ENCODE data around the gene PCBP3. TPM values are rescaled to one million over a fixed set of nuclear protein-coding genes. Genes with fewer than 3 reads are reported as not detected.
A peak's percentile ranks its signal among the peaks of the same experiment; 100 is the strongest.

Gene PCBP3
- total RNA-seq, 1 donor from 2014 or later, result not detected

GRCh38 chr21:45922648-45923047, 279.1 kb downstream of the PCBP3 start:
- Mint-ChIP-seq H3K4me1 (peaks cover 2% of the 10 kb centered on the region), H3K36me3 (ENCODE audit: low read depth) (no peaks in the 10 kb centered on the region), H3K27ac (no peak overlapping the region), H3K4me3 (no peak overlapping the region), H3K27me3 (no peaks in the 10 kb centered on the region), H3K9me3 (no peaks in the 10 kb centered on the region)
- CTCF ChIA-PET, result interaction anchor here (1.0 kb wide), 1 partner anchor 630 kb away, joined by 4 read pairs; no protein-coding TSS in a partner anchor
- no peak for ATAC-seq (ENCODE audit: low read depth)
- no peak for DNase-seq
- TF ChIP-seq, protein P1, sequence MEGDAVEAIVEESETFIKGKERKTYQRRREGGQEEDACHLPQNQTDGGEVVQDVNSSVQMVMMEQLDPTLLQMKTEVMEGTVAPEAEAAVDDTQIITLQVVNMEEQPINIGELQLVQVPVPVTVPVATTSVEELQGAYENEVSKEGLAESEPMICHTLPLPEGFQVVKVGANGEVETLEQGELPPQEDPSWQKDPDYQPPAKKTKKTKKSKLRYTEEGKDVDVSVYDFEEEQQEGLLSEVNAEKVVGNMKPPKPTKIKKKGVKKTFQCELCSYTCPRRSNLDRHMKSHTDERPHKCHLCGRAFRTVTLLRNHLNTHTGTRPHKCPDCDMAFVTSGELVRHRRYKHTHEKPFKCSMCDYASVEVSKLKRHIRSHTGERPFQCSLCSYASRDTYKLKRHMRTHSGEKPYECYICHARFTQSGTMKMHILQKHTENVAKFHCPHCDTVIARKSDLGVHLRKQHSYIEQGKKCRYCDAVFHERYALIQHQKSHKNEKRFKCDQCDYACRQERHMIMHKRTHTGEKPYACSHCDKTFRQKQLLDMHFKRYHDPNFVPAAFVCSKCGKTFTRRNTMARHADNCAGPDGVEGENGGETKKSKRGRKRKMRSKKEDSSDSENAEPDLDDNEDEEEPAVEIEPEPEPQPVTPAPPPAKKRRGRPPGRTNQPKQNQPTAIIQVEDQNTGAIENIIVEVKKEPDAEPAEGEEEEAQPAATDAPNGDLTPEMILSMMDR (IDR thresholded peaks at IDR 0.05), result no peak
- intact Hi-C loops (cut with micrococcal nuclease), result loop anchor here (2.0 to 5.0 kb wide), 2 partner anchors 444 to 770 kb away; no protein-coding TSS in a partner anchor
- POLR2A ChIA-PET, result interaction anchor here (0.6 kb wide), 1 partner anchor 784 kb away, joined by 4 read pairs; no protein-coding TSS in a partner anchor

GRCh38 chr21:45923146-45923545, 279.6 kb downstream of the PCBP3 start:
- ChIA-PET CTCF (interaction anchor here (1.0 kb wide), 1 partner anchor 631 kb away, joined by 4 read pairs; no protein-coding TSS in a partner anchor), POLR2A (interaction anchor here (0.6 kb wide), 1 partner anchor 785 kb away, joined by 4 read pairs; no protein-coding TSS in a partner anchor)
- intact Hi-C loops (cut with micrococcal nuclease), result loop anchor here (2.0 to 5.0 kb wide), 2 partner anchors 444 to 771 kb away; no protein-coding TSS in a partner anchor
- TF ChIP-seq, protein P1 (IDR thresholded peaks at IDR 0.05), result no peak
- H3K36me3 Mint-ChIP-seq (ENCODE audit: low read depth), result no peaks in the 10 kb centered on the region
- no peak overlapping the region for H3K27ac Mint-ChIP-seq
- H3K27me3 Mint-ChIP-seq, result no peaks in the 10 kb centered on the region
- H3K4me1 Mint-ChIP-seq, result peaks cover 2% of the 10 kb centered on the region
- DNase-seq (no peak), ATAC-seq (ENCODE audit: low read depth) (peak; percentile 50)
- H3K9me3 Mint-ChIP-seq, result no peaks in the 10 kb centered on the region
- no peak overlapping the region for H3K4me3 Mint-ChIP-seq

GRCh38 chr21:45926281-45926680, 282.8 kb downstream of the PCBP3 start:
- intact Hi-C loops (cut with micrococcal nuclease), result no loop called here
- H3K27me3 Mint-ChIP-seq, result no peaks in the 10 kb centered on the region
- H3K4me1 Mint-ChIP-seq, result no peaks in the 10 kb centered on the region
- no peak for DNase-seq
- ChIA-PET POLR2A (no interaction called here), CTCF (interaction anchor here (1.1 kb wide), 1 partner anchor 15 kb away, joined by 3 read pairs; no protein-coding TSS in a partner anchor)
- no peak overlapping the region for H3K27ac Mint-ChIP-seq
- no peaks in the 10 kb centered on the region for H3K36me3 Mint-ChIP-seq (ENCODE audit: low read depth)
- no peaks in the 10 kb centered on the region for H3K9me3 Mint-ChIP-seq
- TF ChIP-seq, protein P1 (IDR thresholded peaks at IDR 0.05), result no peak
- ATAC-seq (ENCODE audit: low read depth), result no peak
- no peak overlapping the region for H3K4me3 Mint-ChIP-seq

- ChIA-PET POLR2A (no interaction called here), CTCF (no interaction called here)
- Mint-ChIP-seq H3K9me3 (no peaks in the 10 kb centered on the region), H3K27ac (no peak overlapping the region), H3K4me3 (no peak overlapping the region), H3K36me3 (ENCODE audit: low read depth) (no peaks in the 10 kb centered on the region), H3K27me3 (no peaks in the 10 kb centered on the region), H3K4me1 (no peaks in the 10 kb centered on the region)
- no peak for DNase-seq
- TF ChIP-seq, protein P1 (IDR thresholded peaks at IDR 0.05), result no peak
- no peak for ATAC-seq (ENCODE audit: low read depth)
- intact Hi-C loops (cut with micrococcal nuclease), result no loop called here
Observed at GRCh38 chr21:45927032-45927431, 283.5 kb downstream of the PCBP3 start.

GRCh38 chr21:45927851-45928850, 284.6 kb downstream of the PCBP3 start:
- H3K9me3 Mint-ChIP-seq, result no peaks in the 10 kb centered on the region
- DNase-seq (no peak), ATAC-seq (ENCODE audit: low read depth) (no peak)
- peaks cover 3% of the 10 kb centered on the region for H3K27me3 Mint-ChIP-seq
- H3K36me3 Mint-ChIP-seq (ENCODE audit: low read depth), result no peaks in the 10 kb centered on the region
- H3K27ac Mint-ChIP-seq, result no peak overlapping the region
- TF ChIP-seq, protein P1 (IDR thresholded peaks at IDR 0.05), result no peak
- H3K4me3 Mint-ChIP-seq, result no peak overlapping the region
- H3K4me1 Mint-ChIP-seq, result no peaks in the 10 kb centered on the region
- intact Hi-C loops (cut with micrococcal nuclease), result no loop called here
- ChIA-PET CTCF (no interaction called here), POLR2A (no interaction called here)
